HepG2 (cell line): Measurements from ENCODE around the gene C1QC. TPM values are rescaled to one million over a fixed set of nuclear protein-coding genes. Genes with fewer than 3 reads are reported as not detected.
A peak's percentile ranks its signal among the peaks of the same experiment; 100 is the strongest.

ENCODE experiments used
- CREB1 ChIP-seq, 2 experiments: fragments of 450-650 bp in 1 of 2; IDR thresholded peaks; 2 replicates each; pipeline ENCODE4 v1.6.1; 2016 to 2017; ENCODE audit warnings: control low read depth in 1 of 2, mild to moderate bottlenecking in 1 of 2, missing compliant biosample characterization in 1 of 2, missing genetic modification characterization in 1 of 2
- FOXK2 ChIP-seq: fragments of 450-650 bp; IDR thresholded peaks from 2 replicates; pipeline ENCODE4 v1.6.1; 2016
- GATAD2A ChIP-seq: IDR thresholded peaks from 2 replicates; pipeline ENCODE4 v1.6.1; 2016
- KAT2B ChIP-seq: fragments of 150-350 bp; IDR thresholded peaks from 2 replicates; pipeline ENCODE4 v1.6.1; 2014; ENCODE audit warnings: low read depth, low read length, borderline replicate concordance
- KLF12 ChIP-seq: sonication (generic); formaldehyde crosslinking; IDR thresholded peaks from 2 replicates; pipeline ENCODE4 v1.4.0; 2020; ENCODE audit warnings: missing genetic modification reagents, borderline replicate concordance
- NR2F1 ChIP-seq, 2 experiments: fragments of 450-650 bp in 1 of 2; formaldehyde crosslinking in 1 of 2; IDR thresholded peaks; 2 replicates each; pipeline versions ENCODE4 v1.5.0 to v1.6.1; 2016 to 2020; ENCODE audit warnings: mild to moderate bottlenecking in 1 of 2, missing compliant biosample characterization in 1 of 2, missing genetic modification reagents in 1 of 2, moderate library complexity in 1 of 2
- PHF5A ChIP-seq: IDR thresholded peaks from one replicate; pipeline ENCODE4 v1.6.1; 2018; ENCODE audit warnings: low read depth, missing genetic modification reagents; ENCODE audit not compliant: unreplicated experiment
- RFX5 ChIP-seq: IDR thresholded peaks from 2 replicates; pipeline ENCODE4 v1.6.1; 2011; ENCODE audit warnings: low read depth, low read length, improper control_type of control experiment
- SKI ChIP-seq: fragments of 450-650 bp; IDR thresholded peaks from one replicate; pipeline ENCODE4 v1.6.1; 2018; ENCODE audit warnings: mild to moderate bottlenecking; ENCODE audit not compliant: partially characterized antibody
- SMC3 ChIP-seq: IDR thresholded peaks from 2 replicates; pipeline ENCODE4 v1.6.1; 2011; ENCODE audit warnings: low read length, improper control_type of control experiment
- ZBTB40 ChIP-seq, 2 experiments: fragments of 450-650 bp in 1 of 2; sonication (generic) in 1 of 2; formaldehyde crosslinking in 1 of 2; IDR thresholded peaks; 2 replicates each; pipeline versions ENCODE4 v1.6.1 to v1.8.0; 2016 to 2022; ENCODE audit warnings: antibody characterized with exemption in 1 of 2, mild to moderate bottlenecking in 1 of 2, missing genetic modification reagents in 1 of 2
- ZMYM4 ChIP-seq: sonication (generic); formaldehyde crosslinking; IDR thresholded peaks from 2 replicates; pipeline ENCODE4 v1.8.1; 2023; ENCODE audit warnings: mild to moderate bottlenecking, missing genetic modification reagents
- ZNF501 ChIP-seq: sonication (generic); formaldehyde crosslinking; IDR thresholded peaks from 2 replicates; pipeline ENCODE4 v1.5.1; 2020; ENCODE audit warnings: mild to moderate bottlenecking, moderate library complexity, missing genetic modification reagents
- ZNF674 ChIP-seq: sonication (generic); formaldehyde crosslinking; IDR thresholded peaks from 2 replicates; pipeline ENCODE4 v1.5.0; 2020; ENCODE audit warnings: low read depth, mild to moderate bottlenecking, missing genetic modification reagents
- ZNF737 ChIP-seq: sonication (generic); formaldehyde crosslinking; IDR thresholded peaks from 2 replicates; pipeline ENCODE4 v1.5.0; 2020; ENCODE audit warnings: missing genetic modification reagents, mild to moderate bottlenecking, borderline replicate concordance
- ZNF773 ChIP-seq: sonication (generic); formaldehyde crosslinking; IDR thresholded peaks from 2 replicates; pipeline ENCODE4 v1.4.0; 2020; ENCODE audit warnings: missing genetic modification reagents, borderline replicate concordance
- polyA plus RNA-seq, 8 experiments: library from polyadenylated mRNA; depleted of rRNA in 3 of 8; stranded (reverse) in 7 of 8; unstranded in 1 of 8; fragments of >200 nt; fragmentation: Illumina TruSeq in 4 of 8; extraction: Trizol in 4 of 8; gene quantifications; 2 replicates each; pipeline versions ENCODE4 v1.2.1 to v1.2.3, GENCODE V29; 2011 to 2016; ENCODE audit warnings: low read depth in 4 of 8, missing spikeins in 1 of 8, mixed read lengths in 1 of 8; ENCODE audit not compliant: insufficient read depth in 1 of 8
- total RNA-seq, 5 experiments: library from RNA; depleted of rRNA; stranded (reverse); fragments of >200 nt; fragmentation: Illumina TruSeq; extraction: Trizol; gene quantifications; 2 replicates each; pipeline ENCODE4 v1.2.3, GENCODE V29; 2016; ENCODE audit warnings: low read depth in 1 of 5
- TF ChIP-seq, protein P1 (sequence below): sonication (generic); formaldehyde crosslinking; IDR thresholded peaks from 2 replicates; pipeline ENCODE4 v1.8.1; 2022; ENCODE audit warnings: low read depth, mild to moderate bottlenecking, missing genetic modification reagents

C1QC gene
- total and polyA plus RNA-seq, 2 of the 13 experiments (the other 11 are each of a cell fraction or from before 2014, with no cell fraction given) = not detected

DNA sequence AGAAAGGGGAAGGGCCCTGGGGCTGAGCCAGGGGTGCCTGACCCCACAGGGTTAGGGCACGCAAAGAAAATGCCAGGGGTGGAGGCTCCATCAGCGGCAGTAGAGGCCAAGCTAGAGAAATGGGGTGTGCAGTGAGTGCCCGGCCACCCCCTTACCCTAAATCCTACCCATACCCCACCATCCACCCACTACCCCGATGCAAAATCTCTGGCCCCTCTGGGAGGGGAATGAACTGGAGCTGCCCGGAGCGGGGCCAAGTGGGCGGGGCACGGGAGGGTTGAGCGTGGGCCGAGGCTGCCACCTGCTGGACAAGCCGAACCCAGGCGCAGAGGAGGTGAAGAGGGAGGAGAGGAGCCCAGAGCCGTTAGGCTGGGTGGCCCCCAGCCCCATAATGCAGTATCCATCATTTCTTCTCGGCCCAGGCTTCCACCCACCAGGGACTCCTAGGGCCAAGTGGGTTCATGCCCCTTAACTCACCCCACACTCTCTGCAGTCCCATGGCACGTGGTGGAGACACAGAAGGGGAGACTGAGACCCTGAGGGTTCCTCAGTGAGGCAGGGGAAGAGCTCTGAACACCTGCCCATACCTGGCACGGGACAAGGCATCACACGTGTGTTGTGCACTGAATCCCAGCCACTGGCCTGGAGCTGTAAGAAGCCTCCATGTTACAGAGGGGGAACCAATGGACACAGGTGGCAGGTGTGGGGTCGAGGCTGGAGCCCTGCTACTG lies 1.4 kb upstream of the C1QC start (continued):
- TF ChIP-seq, protein P1, sequence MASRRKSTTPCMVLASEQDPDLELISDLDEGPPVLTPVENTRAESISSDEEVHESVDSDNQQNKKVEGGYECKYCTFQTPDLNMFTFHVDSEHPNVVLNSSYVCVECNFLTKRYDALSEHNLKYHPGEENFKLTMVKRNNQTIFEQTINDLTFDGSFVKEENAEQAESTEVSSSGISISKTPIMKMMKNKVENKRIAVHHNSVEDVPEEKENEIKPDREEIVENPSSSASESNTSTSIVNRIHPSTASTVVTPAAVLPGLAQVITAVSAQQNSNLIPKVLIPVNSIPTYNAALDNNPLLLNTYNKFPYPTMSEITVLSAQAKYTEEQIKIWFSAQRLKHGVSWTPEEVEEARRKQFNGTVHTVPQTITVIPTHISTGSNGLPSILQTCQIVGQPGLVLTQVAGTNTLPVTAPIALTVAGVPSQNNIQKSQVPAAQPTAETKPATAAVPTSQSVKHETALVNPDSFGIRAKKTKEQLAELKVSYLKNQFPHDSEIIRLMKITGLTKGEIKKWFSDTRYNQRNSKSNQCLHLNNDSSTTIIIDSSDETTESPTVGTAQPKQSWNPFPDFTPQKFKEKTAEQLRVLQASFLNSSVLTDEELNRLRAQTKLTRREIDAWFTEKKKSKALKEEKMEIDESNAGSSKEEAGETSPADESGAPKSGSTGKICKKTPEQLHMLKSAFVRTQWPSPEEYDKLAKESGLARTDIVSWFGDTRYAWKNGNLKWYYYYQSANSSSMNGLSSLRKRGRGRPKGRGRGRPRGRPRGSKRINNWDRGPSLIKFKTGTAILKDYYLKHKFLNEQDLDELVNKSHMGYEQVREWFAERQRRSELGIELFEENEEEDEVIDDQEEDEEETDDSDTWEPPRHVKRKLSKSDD (CRISPR knock-in tag) = no peak
- TF ChIP-seq PHF5A (no peak), KLF12 (CRISPR knock-in tag) (peak; percentile 90; the same call in 1 of the 2 replicates), NR2F1 (CRISPR knock-in tag; IDR thresholded peaks at IDR 0.05) (no peak), ZNF737 (no peak), FOXK2 (no peak), KAT2B (no peak), GATAD2A (CRISPR knock-in tag) (no peak), RFX5 (no peak), ZBTB40 (IDR thresholded peaks at IDR 0.05) (no peak), ZBTB40 (CRISPR knock-in tag; IDR thresholded peaks at IDR 0.05) (0 out of 2 replicates have a peak, but pooled peaks have one; percentile 33), ZNF501 (no peak), ZMYM4 (no peak), SKI (no peak), SMC3 (peak; percentile 58; the same call in 1 of the 2 replicates), ZNF674 (CRISPR knock-in tag) (no peak), ZNF773 (CRISPR knock-in tag) (no peak), CREB1 (IDR thresholded peaks at IDR 0.05) (no peak), CREB1 (CRISPR knock-in tag; IDR thresholded peaks at IDR 0.05) (no peak)
